TTC549 (cell line): ENCODE results near the gene CUX1.

Experiments
- FAIRE-seq: peaks from 2 replicates; lab custom pipeline; 2012; peaks lifted over from hg19 to GRCh38; lab: Jason Lieb, UNC

CUX1 gene

DNA sequence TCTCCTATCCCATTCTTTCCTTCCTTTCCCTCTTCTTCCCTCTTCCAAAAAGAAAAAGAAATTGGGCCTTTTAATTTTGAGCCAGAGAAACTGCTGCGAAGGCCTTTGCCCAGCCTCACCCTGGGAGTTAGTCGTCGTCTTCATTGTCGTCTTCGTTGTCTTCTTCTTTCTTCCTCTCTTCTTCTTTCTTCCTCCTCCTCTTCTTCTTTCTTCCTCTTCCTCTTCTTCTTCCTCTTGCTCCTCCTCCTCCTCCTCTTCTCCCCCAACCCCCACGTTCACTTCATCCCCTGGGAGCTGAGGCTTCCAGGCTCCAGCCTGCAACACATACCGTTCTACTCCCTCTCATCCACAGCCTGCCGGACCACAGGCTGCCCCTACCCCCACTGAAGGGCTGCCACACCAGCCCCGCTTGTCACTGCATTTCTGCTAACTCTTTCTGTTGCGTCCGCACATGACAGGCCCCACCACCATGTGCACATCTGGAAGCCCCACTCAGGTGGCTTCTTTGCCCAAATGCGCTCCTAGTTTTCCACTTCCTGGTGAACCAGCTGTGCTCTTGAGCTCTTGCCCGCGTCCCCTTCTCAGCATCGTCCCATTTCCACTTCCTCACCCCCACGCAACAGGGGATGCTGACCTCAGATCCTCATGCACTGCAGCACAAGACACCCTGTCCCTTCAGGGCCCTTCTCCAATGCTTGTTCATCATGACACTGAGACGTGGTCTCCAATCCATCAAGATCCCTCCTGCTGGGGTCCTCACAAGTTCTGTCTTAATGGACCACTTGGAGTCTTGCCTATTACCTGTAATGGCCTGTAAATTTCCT, 374.3 kb downstream of the CUX1 start:
- FAIRE-seq = no peak

DNA sequence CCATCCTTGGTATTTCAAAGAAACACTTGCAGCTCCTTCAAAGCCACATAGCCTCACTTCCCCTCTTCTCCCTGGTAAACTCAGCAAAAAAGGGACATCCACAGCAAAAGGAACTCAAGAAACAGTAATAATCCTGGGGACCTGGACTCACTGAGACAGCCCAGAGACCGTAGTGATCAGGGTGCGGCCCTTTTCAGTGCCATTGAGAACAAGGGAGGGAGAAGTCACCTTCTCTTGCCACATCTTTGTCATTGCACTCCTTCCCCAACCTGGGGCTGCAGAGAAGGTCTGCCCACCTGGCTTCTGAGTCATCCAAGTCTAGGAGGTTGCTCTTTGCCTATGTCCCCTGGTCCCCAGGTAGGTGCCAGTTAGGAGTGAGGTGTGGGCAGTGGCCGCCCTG, 375.4 kb downstream of the CUX1 start:
- FAIRE-seq = no peak

DNA sequence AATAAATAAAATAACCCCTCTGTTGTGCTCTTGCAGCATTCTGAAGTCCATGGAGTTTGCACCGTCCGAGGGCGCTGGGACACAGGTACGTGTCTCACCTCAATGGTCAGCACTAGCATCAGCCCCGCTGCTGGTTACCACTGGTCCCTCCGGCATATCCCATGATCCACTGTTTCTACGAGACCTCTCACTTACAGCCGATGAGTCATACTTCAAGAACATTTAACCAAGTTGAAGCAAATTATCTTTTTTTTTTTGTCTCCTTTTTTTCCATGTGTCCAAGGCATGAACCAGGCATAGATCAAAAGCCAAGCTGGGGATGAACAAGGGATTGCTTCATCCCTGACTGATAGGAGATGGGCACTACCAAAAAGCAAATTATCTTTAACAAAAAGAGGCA, 376.4 kb downstream of the CUX1 start:
- no peak for FAIRE-seq

DNA sequence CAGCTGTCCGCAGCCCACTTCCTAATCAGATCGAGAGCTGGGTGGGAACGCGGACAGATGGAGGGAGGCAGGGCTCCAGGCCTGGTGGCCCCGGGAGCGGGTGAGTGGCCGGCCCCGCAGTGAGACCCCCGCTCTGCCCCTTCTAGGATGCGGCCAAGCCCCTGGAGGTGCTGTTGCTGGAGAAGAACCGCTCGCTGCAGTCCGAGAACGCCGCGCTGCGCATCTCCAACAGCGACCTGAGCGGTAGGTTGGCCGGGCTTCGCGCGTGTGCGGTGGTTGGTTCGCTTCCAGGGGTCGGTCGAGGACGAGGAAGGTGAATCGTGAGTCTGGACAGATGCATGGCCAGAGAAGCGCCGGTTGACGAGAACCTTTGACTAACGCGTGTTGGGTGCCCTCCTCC, 377.9 kb downstream of the CUX1 start:
- no peak for FAIRE-seq

DNA sequence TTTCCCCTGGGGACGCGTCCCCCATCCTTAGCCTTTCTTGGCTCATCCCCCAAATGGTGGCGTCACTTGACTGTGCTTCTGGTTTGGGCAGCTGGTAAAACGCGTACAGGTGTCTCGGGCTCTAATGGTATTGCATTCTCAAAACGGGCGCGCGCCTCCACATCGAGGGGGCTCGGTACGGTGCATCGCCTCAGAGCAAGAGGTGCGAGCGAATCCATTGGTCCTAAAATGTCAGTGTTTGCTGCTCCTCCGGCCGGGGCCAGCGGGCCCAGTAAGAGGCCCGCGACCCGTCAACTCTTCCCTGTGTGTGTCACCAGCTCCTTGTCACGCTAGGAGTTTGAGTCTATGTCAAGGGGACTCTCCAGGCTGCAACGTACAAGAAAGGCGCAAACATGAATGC, 378.6 kb downstream of the CUX1 start:
- FAIRE-seq = no peak

DNA sequence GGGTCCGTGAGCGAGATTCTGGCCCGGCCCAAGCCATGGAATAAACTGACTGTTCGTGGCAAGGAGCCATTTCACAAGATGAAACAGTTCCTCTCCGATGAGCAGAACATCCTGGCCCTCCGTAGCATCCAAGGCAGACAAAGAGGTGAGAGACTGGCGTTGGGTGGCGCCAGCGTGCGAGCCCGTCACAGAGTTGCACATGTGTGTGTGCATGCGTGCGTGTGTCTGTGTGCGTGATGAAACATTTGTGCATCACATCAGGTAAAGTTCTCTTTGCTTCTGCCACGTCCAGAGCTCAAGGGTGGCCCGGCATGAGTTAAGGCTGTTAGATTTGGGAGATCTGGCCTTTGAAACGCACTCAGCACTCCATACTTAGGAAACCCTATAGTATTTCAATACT, 379.7 kb downstream of the CUX1 start:
- no peak for FAIRE-seq

DNA sequence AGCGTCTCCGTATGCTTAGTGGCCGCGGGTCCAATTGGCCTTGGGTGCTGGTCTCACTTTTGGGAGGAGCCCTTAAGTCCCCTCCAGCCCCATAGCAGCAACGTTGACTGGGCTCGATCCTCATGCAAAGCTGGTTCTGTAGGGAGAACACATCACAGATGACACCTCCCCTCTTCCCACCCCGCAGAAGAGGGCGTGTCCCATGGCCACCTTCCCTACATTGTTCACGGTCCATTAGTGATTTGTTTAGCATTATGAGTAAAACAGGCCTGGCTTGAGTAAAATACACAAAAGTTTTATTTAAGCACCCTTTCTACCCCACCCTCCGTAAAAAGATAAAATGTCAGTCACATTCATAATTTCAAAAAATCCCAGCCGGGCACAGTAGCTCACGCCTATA, 380.2 kb downstream of the CUX1 start:
- FAIRE-seq = no peak

DNA sequence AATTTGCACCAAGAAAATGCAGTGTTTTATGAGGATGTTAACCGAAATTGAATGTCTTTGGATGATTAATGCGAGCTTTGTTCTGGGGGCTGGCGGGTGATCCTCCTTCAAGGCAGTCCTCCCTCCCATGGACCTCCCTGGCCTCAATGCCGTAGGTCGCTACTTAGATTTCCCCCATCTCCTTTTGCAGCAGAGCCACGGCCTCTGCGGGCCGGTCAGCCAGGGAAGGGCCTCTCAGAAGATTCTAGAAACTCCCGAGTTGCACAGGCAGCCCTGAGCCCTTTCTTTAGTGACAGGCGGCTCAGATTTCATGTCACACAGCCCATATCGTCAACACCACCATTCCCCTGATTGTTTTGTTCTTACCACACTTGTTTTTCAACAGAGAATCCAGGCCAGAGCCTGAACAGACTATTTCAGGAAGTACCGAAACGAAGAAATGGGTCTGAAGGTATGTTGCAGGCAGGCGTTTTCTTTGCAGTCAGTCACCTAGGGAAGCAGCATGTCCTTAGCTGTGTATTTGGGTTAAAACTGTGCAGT, 381.1 kb downstream of the CUX1 start:
- no peak for FAIRE-seq

DNA sequence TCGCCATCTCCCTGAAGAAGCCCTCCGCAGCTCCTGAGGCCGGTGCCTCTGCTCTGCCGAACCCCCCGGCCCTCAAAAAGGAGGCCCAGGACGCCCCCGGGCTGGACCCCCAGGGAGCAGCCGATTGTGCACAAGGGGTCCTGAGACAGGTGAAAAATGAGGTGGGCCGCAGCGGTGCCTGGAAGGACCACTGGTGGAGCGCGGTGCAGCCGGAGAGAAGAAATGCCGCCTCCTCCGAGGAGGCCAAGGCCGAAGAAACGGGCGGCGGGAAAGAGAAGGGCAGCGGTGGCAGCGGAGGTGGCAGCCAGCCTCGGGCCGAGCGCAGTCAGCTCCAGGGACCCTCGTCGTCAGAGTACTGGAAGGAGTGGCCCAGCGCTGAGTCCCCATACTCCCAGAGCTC, 384.1 kb downstream of the CUX1 start:
- FAIRE-seq = no peak

DNA sequence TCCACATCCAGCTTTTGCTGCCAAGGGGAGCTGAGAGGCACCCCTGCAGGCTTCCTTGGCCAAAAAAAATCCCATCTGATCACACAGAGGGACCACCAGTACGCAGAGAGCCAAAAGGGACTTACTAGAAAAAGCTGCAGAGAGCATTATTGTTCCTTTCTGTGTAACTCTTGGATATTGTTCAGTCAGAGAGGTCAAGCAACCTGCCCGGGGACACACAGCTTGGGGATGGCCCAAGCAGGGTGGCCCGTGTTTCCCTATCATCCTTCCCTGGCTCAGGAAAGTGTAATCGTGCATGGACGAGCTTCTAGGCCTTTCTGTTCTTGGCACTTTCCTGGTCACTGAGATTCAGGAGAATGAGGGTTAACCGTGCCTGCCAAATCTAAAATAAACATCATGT, 385.1 kb downstream of the CUX1 start:
- no peak for FAIRE-seq

DNA sequence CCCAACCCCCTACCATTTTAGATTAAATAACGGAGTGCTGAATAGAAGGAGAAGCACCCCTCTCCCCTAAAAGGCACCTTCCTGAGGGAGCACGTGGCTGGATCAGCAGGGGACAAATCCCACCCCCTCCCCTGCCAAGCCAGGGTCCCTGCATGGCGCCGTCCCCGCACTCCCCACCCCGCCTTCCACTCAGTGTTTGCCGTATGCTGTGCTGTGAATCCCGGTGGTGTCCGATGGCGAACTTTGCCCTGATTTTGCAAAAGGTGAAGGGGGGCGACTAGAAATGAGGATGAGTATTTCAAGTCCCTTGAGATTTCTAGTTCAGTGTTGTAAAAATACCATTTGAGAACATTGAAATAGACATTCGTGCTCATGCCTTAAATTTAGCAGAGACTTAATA, 385.8 kb downstream of the CUX1 start:
- no peak for FAIRE-seq

DNA sequence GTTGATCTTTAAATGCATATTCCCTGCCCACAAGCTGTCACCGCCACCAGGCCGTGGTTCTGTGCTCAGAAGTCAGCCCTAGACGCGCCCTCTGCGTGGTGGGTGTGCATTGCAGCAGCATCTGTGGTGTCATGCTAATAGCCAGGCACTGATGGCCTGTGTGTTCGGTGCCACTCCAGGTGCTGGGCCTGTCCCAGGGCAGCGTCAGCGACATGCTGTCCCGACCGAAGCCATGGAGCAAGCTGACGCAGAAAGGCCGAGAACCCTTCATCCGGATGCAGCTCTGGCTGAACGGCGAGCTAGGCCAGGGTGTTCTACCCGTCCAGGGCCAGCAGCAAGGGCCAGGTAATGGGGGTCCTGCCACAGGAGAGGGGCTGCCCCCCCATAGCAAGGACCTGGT, 386.8 kb downstream of the CUX1 start:
- FAIRE-seq = no peak

DNA sequence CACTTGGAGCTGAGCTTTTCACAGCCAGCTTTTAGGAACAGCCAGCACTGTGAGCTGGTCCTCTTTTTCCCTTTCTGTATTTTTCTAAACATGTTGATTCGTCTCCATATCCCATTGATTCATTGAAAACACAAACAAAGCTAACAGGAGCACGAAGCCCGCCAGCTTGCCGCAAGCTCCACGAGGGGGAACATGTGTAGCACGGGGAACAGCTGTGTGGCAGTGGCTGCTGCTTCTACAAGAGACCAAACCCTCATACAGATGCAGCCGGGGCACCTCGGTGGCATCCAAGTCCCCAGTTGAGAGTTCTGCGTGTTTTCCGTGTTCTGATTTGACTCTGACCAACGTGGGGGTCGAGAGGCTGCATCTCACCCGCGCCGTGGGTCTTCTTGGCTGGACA, 388.5 kb downstream of the CUX1 start:
- no peak for FAIRE-seq

DNA sequence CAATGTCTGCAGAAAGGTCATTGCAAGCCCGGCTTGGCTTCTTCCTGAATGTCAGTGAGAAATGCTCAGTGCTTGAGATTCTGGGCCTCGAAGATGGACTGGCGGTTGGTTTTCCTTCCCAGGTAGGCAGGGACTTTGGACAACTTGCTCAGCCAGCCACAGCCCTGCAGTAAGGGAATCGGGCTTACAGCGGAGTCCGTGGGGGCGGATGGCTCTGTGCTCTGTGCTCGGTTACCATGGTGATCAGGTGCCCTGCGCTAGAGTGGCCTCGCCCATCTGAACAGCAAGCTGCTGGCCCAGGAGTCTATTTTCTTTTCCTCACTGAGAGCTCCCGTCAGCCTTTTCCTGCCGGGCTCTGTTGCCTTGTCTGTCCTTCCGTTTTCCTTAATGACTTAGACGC, 391.4 kb downstream of the CUX1 start:
- no peak for FAIRE-seq

DNA sequence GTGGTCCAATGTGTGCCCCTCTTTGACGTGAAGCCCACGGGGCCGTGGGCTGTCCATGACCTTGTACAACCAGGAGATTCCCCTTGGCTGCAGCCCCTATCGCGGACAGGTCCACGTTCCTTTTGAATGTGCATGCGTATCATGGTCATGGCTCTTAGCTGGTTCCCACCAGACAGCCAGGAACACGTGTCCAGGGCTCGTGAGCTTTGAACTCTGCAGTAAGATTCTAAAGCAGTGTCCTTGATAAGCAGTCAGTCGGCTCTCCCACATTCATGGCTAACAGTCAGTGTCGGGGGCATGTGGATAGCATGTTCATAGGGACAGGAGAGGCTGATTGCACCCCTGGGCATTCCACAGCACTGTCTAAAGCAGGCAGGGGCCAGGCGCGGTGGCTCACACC, 393.4 kb downstream of the CUX1 start:
- FAIRE-seq = no peak

DNA sequence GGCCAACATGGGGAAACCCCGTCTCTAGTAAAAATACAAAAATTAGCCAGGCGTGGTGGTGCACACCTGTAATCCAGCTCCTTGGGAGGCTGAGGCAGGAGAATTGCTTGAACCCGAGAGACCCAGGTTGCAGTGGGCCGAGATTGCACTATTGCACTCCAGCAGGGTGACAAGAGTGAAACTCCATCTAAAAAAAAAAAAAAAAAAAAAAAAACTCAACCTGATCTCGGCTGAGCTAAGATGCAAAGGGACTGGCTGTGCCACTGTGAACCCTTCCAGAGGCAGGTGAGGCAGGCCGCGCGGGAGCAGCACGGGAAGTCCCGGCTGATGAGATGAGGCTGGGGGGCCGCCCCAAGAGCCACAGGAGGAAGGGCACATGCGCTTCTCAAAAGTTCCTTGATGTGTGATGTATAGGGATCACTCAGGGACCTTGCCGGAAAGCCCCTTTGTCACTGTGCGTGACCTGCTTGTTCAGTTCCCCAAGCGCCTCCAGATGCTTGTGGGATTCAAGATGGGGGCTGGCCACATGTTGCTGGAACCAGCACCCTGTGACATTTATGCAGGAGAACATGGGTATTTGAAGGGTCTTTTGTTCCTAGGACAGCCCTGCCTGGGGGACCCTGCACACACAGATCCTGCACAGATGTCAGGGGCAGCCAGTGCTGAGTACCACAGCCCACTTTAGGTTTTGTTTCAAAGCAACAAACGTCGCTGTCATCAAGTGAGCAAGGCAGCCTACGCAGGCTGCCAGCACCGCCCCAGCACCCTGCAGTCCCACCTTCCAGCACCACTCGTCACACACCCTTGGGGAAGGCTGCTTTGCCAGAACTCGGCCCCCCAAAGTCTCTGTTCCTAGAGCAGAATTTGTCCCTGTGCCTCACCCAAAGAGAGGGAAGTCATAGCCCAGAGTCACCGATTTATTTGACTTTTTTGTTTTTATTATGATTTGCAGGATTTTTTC, 394.4 kb downstream of the CUX1 start:
- no peak for FAIRE-seq

DNA sequence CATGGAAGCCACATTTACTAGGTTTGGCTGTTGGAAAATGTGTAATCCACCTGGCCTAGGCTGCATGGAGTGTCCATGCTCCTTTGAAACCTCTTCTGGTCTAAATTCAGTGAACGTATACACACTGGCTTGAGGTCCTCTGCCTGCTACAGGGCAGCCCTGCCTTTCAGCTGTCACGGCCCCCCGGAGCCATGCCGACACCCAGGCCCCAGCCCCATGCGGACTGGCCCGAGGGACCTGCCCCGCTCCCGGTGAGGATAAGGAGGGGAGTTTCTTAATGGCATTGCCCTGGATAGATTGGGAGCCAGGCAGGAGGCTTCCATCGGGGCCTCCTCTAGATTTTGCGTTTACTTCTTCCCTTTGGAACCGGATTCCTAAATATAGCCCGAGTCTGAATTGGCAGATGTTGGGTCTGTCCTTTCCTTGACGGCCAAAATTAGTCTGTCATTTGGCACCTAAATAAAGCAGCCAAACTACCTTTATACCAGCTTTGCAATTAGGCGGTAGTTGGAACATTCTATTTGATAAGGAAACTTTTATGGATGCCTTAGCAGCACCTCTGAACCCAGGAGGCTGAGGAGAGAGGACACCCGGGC, 397.1 kb downstream of the CUX1 start:
- FAIRE-seq = no peak

DNA sequence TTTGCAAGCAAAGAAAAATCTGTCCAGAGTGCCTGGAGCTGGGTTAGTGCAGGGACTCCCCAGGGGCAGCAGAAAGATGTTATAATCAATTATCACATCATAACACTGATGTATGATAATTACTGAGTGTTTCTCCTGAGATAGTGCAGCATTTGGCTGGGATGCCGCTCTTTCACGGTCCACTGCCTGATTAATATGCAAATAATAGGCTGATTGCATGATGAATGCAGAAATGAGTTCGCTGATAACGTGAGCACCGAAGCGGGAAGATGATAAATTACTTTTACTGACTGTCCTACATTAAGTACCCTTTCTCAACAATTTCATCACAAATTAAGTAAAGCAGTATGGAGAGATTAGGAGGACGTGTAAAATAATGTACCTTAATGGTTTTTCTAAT, 397.8 kb downstream of the CUX1 start:
- no peak for FAIRE-seq

DNA sequence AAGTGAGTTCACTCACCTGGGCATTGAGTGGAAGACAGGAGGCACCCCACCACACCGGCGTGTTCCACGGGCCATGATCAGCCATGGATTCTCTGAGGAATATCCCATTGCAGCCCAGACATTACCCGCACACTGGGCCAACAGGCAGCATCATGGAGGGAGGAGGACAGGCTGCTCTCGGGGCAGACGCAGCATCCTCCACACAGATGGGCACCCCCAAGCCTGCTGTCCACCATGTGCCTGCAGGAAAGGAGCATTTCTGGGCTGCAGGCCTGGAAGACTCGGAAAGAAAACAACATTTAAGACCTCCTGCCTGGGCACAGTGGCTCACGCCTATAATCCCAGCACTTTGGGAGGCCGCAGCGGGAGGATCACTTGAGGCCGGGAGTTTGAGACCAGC, 398.3 kb downstream of the CUX1 start:
- no peak for FAIRE-seq

DNA sequence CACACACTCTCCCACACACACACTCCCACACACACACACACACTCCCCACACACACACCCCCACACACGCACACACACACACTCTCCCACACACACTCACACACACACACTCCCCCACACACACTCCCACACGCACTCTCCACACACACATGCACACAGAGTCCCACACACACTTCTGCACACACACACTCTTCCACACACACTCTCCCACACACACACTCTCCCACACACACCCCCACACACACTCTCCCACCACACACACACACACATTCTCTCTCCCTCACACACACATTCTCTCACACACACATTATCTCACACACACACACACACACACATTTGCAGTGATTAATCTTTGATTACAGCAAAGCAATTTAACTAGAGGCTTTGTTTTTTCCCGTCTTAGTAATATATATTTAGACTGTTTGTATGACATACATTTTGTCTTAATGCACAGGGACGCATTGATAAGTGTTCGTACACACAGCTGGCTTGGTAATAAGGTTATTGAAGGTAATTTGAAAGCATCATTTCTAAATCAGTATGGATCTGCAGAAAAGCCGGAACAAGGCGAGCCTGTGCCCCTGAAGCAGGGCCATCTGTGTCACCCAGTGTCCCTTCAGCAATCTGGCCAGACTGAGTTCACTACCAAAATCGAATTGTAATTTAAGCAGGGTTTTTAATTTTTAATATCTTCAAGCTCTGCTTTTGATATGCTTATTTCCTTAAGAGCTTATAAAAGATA, 399.3 kb downstream of the CUX1 start:
- no peak for FAIRE-seq

DNA sequence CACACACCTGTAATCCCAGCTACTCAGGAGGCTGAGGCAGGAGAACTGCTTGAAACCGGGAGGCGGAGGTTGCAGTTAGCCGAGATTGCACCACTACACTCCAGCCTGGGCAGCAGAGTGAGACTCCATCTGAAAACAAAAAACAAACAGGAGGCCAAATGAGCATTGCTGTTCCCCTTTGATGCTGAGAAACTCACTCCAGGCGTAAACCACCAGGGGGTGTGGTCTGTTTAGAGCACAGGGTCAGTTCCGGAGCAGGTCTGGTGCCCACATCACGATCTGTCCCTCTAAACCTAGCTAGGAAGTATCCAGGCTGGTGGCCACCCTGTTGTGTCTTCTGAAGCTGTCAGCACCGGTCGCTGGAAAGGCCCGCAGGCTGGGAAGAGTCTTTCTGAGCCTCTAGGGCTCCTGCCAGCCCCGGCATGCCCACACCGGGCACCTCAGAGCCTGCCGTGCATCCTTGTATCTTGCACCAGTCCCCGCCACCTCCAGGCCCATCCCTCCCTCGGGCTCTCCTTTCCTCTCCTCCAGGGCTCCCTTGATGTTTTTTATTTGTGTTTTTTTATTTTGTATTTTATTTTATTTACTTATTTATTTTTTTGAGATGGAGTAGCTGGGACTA, 402.9 kb downstream of the CUX1 start:
- no peak for FAIRE-seq
